GM19463 (cell line): Measurements from ENCODE around the gene GALNTL6.
A peak's percentile ranks its signal among the peaks of the same experiment; 100 is the strongest.
"Not testable (repeated sequence)": the region's sequence is repeated elsewhere in the genome, so short reads cannot be mapped to it uniquely, and the experiment has no call there.

ENCODE experiments used
- ATAC-seq: cut with Tn5 transposase; IDR thresholded peaks from one replicate; pipeline ENCODE4 v1.9.1; 2021; ENCODE audit warnings: mild to moderate bottlenecking, moderate library complexity; ENCODE audit not compliant: unreplicated experiment

Gene GALNTL6

GRCh38 chr4:172963498-172964294 lies 1150.5 kb downstream of the GALNTL6 start:
- ATAC-seq: no peak

DNA sequence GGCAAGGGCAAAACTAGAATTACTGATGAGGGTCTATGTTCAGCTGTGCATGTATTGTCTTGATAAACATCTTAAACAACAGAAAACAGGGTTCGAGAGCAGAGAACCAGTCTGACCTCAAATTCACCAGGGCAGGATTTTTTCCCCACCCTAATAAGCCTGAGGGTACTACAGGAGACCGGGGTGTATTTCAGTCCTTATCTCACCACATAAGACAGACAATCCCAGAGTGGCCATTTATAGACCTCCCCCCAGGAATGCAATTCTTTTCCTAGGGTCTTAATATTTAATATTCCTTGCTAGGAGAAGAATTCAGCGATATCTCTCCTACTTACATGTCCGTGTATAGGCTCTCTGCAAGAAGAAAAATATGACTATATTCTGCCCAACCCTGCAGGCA lies 1157.0 kb downstream of the GALNTL6 start:
- ATAC-seq: not testable (repeated sequence)

GRCh38 chr4:172974586-172974985 lies 1161.4 kb downstream of the GALNTL6 start:
- no peak for ATAC-seq

DNA sequence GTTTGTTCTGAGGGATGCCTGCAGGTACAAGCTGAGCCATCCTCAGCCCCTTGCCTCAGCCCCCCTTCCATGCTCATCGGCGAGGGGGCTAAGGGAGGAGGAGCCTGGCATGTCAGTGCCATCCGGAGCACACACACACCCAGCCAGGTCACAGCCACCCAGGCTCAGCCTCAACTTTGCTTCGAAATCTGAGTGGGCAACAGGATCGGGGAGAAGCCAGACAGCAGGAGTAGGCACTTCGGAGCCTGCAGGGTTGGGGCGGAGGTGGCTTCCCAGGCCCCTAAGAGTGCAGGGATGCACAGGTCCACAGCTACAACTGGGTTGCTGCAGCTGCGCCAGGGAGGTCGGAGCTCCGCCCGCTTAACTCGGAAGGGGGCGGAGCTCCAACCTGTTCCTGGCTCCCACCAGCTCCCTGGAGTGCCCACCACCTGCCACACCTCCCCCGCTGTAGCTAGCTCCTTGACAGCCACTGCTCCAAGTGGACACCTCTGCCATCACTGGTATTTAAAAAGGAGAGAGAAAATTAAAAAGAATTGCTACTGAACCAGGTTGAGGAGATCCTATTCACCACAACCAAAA lies 1162.5 kb downstream of the GALNTL6 start:
- ATAC-seq: no peak

DNA sequence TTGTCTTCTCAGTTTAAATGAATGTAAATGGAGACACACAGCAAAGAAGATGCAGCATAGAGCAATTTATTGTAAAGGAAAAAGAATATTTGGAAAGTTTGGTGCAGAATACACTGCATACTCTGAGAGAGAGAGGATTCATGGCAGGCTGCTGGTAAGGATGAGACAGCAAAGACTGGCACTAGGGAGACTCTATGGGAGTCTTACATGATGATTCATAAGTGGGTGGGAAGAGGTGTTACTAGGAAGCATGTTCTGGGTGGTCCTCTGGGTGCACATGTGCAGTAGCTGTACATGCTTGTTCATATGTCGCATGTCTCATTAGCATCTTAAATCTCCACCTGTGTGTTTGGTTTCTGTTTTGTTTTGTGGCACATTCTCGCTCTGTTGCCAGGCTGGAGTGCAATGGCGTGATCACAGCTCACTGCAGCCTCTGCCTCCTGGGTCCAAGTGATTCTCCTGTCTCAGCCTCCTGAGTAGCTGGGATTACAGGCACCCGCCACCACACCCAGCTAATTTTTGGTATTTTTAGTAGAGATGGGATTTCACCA lies 1164.4 kb downstream of the GALNTL6 start:
- ATAC-seq: not testable (repeated sequence)

GRCh38 chr4:172978848-172979247 lies 1165.6 kb downstream of the GALNTL6 start:
- no peak for ATAC-seq

DNA sequence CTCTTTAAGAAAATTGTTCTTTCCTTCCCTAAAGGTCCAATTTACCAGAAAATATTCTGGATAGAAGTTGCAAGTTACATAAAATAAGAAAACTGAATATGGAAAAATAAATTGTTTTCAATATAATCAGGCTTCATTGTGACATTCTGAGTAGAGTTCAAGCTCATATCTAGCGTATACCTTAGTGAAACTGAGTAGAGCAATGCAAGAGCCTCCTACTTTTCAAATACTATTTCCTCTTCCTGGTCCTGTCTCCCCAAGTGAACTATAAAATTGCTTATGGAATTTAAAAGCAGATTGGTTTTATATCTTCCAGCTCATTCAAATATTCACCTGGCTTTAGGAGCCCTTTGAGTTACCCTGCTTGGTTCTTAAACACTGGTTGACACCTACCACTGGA lies 1166.1 kb downstream of the GALNTL6 start:
- ATAC-seq: no peak

DNA sequence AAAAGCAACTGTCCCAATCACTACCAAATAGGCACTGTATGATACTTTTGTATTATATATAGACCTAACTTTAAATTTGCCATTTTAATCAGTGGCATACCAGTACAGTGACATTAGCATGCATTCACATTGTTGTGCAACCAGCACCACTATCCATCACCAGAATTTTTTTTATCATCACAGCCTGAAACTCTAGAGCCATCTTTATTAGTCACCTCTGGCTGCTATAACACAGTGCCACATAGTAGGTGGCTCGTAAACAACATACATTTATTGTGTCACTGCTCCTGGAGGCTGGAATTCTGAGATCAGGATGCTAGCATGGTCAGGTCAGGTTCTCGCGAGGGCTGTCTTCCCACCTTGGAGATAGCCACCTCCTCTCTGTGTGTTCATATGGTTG lies 1167.0 kb downstream of the GALNTL6 start:
- no peak for ATAC-seq

- peak; percentile 58 for ATAC-seq
Measured at GRCh38 chr4:172982151-172982590, 1169.0 kb downstream of the GALNTL6 start.

DNA sequence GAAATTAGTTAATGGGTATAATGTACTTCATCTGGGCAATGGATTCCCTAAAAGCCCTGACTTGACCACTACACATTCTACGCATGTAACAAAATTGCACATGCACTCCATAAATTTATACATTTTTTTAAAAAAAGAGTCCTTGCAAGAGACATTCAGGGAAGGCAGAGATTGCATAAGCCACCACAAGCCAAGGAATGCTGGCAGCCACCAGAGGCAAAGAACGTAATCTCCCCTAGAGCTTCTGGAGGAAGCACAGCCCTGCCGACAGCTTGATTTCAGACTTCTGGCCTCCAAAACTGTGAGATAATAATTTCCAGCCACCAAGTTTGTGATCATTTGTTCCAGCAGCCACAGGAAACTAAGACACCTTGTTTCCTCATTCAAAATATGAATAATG lies 1169.8 kb downstream of the GALNTL6 start:
- ATAC-seq: no peak

GRCh38 chr4:172983631-172984030 lies 1170.4 kb downstream of the GALNTL6 start:
- ATAC-seq: no peak

- no peak for ATAC-seq
Measured at GRCh38 chr4:172985552-172985951, 1172.3 kb downstream of the GALNTL6 start.

GRCh38 chr4:172986114-172986513 lies 1172.9 kb downstream of the GALNTL6 start:
- ATAC-seq: peak; percentile 68

DNA sequence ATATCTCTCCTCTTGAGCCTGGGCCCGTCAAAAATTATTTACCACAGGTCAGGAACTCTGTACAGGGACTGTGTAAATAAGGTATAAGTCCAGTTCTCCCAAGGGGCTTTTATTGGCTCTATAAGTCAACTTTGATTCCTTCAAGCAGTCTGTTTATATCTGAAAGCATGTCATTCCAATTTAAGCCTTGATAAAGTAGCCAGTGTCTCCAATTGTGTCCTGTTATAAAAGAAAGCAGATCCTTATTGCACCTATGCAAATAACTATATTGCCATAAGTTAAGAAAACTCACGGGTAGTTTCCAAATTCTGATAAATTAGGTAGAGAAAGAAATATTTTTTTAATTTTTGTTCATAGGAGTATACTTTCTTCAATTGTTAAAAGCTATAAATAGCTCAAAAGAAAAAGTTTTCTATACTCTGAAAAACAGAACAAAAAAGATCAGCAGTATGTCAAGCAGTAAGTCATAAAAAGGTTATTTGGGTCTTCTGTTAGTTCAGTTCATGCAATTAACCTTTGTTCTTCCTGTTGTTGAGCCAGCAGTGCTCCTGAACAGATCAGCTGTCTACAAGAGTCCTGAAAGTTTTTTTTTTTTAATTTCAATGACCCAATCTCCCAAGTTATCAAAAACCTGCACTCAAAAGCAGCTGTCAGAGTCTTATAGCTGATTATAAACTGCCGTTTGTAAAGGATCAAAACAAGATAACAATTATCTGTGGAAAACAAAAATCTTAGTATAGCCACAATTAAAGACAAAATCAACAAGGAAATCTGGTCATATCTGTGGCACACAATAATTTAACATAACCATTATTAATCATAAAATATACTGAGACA lies 1177.0 kb downstream of the GALNTL6 start:
- no peak for ATAC-seq

- no peak for ATAC-seq
Measured at GRCh38 chr4:172992648-172993378, 1179.6 kb downstream of the GALNTL6 start.

- ATAC-seq: no peak
Measured at GRCh38 chr4:172995161-172995560, 1182.0 kb downstream of the GALNTL6 start.

- ATAC-seq: no peak
Measured at GRCh38 chr4:172995704-172996103, 1182.5 kb downstream of the GALNTL6 start.

DNA sequence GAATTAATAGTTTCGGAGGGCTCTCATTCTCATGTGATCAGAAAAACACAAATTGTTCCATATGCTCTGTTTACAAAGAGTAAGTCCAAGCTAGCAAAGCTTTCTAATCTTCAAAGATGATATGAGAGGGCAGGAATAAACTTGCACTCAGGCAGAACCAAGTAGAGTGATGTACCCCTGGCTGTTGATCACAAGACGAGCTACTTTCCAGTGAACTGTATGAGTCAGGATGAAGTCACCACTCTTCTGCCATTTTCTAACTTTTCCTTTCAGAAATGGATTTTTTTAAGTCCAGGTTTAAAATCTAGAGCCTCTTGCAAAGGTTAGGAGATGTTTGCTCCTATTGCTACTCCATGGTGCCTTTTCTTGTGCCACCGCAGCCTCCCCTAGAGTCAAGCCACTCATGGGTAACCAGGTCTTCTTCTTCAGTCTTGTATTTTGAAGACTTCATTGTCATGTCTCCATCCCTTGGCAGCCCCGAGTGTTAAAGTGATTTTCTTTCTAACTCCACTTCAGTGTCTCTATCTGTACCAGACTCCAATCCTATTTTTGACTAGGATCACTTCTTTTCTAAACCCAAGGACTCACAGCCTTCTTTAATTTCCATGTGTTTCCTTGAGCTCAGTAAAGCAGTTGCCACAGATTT lies 1183.5 kb downstream of the GALNTL6 start:
- ATAC-seq: no peak

GRCh38 chr4:172997217-172997609 lies 1184.0 kb downstream of the GALNTL6 start:
- ATAC-seq: no peak

DNA sequence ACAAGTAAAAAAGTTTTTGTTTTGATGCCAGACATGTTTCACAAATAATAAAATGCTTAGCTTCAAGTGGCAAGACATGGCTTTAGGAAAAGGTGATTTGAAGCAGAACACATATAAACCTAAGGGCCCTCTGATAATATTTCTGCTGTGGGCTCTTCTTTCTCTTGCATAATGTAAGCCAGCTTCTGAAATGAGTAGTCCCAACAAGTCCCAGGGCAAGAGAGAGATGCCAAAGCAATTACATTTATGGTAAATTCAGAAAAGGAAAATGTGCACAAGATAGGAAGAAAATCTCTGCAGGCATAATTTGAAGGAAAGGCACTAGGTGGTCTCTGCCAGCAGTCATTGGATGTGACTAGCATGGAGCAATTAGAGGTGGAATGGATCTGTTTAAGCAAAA lies 1184.7 kb downstream of the GALNTL6 start:
- no peak for ATAC-seq
